HepG2 (cell line): Measurements from ENCODE around the gene B3GALT5.

Experiments
- GABPB1 ChIP-seq: IDR thresholded peaks from 2 replicates; pipeline ENCODE4 v1.6.1; 2016; ENCODE audit warnings: mild to moderate bottlenecking, missing genetic modification reagents, moderate library complexity, missing compliant biosample characterization
- SP2 ChIP-seq: sonication (generic); formaldehyde crosslinking; IDR thresholded peaks from 2 replicates; pipeline ENCODE4 v1.5.1; 2020; ENCODE audit warnings: mild to moderate bottlenecking, missing genetic modification reagents
- YY1 ChIP-seq: IDR thresholded peaks from 2 replicates; pipeline ENCODE4 v1.6.1; 2011; ENCODE audit warnings: low read length, low read depth, moderate library complexity, mild to moderate bottlenecking; ENCODE audit not compliant: insufficient read depth, insufficient replicate concordance
- ZBTB43 ChIP-seq: sonication (generic); formaldehyde crosslinking; conservative IDR thresholded peaks from 2 replicates; pipeline ENCODE4 v1.4.0; 2020; ENCODE audit warnings: missing genetic modification reagents
- ZBTB49 ChIP-seq: sonication (generic); formaldehyde crosslinking; IDR thresholded peaks from 2 replicates; pipeline ENCODE4 v1.4.0; 2020; ENCODE audit warnings: missing genetic modification reagents, borderline replicate concordance
- ZBTB7A ChIP-seq: sonication (generic); formaldehyde crosslinking; IDR thresholded peaks from 2 replicates; pipeline ENCODE4 v1.8.0; 2022; ENCODE audit warnings: mild to moderate bottlenecking, missing genetic modification reagents

- TF ChIP-seq YY1 (no peak), ZBTB49 (CRISPR knock-in tag) (no peak), GABPB1 (CRISPR knock-in tag) (no peak), ZBTB43 (CRISPR knock-in tag) (no peak), ZBTB7A (CRISPR knock-in tag) (no peak), SP2 (CRISPR knock-in tag) (no peak)
Measured at GRCh38 chr21:39674801-39675200, 62.1 kb downstream of the B3GALT5 start.
